ENCODE data around the gene ZNF830. TPM values are rescaled to one million over a fixed set of nuclear protein-coding genes. Genes with fewer than 3 reads are reported as not detected.

ZNF830 gene
- total and polyA plus RNA-seq, 2 donors (not counting 1 experiment from before 2014, with no cell fraction given) = 10.0 to 14.4 TPM

GRCh38 chr17:35011671-35012216, 50.4 kb downstream of the ZNF830 start:
- Histone ChIP-seq H3K4me3 (replicated peaks in 1 of 4; ENCODE audit: control extremely low read depth in 1 of 4, insufficient read depth in 1 of 4, low read depth in 3 of 4, low read length in 4 of 4) (no peak overlapping the region), H3K4me1 (ENCODE audit: control insufficient read depth, extremely low read depth, insufficient read depth, low read length) (no peaks in the 10 kb centered on the region), H3K9me3 (ENCODE audit: control insufficient read depth, insufficient read depth, low read depth, low read length) (no peaks in the 10 kb centered on the region), H3K27ac (ENCODE audit: insufficient read depth, low read length) (no peak overlapping the region), H3K4me2 (ENCODE audit: extremely low read depth, insufficient read depth, low read length) (no peak overlapping the region), H3K9ac (ENCODE audit: insufficient read depth, low read length) (no peak overlapping the region), H3K36me3 (ENCODE audit: control insufficient read depth, insufficient read depth, low read length) (peaks cover 7% of the 10 kb centered on the region), H3K27me3 (ENCODE audit: control insufficient read depth, insufficient read depth, low read length) (no peaks in the 10 kb centered on the region), H3K79me2 (ENCODE audit: control insufficient read depth, insufficient read depth, low read length) (no peaks in the 10 kb centered on the region), H4K20me1 (ENCODE audit: control insufficient read depth, extremely low read depth, insufficient read depth, low read length) (no peaks in the 10 kb centered on the region), H2AFZ (ENCODE audit: low read length) (no peak overlapping the region)
- no peak for DNase-seq (ENCODE audit: low read depth in 2 of 2)
- TF ChIP-seq CTCF (conservative IDR thresholded peaks at IDR 0.05 in 1 of 2, IDR thresholded peaks at IDR 0.05 in 1 of 2; ENCODE audit: low read depth in 1 of 2, low read length in 2 of 2) (no peak), EZH2 (IDR thresholded peaks at IDR 0.05; ENCODE audit: low read length, missing control alignments) (no peak)

Other genes with a start within 250 kb of the ZNF830 start
- 0.77 and 1.2 TPM in 2 replicates for gene CCT6B, start 80 bp upstream of the ZNF830 start, total RNA-seq
- gene CCT6B, start 80 bp upstream of the ZNF830 start, polyA plus RNA-seq = 1.1 and 3.0 TPM in 2 replicates
- gene LIG3, start 19.0 kb downstream of the ZNF830 start, total RNA-seq = 24.1 and 28.2 TPM in 2 replicates
- 19.4 and 29.0 TPM in 2 replicates for gene LIG3, start 19.0 kb downstream of the ZNF830 start, polyA plus RNA-seq
- gene RFFL, start 102.2 kb downstream of the ZNF830 start, total RNA-seq = 5.6 and 10.1 TPM in 2 replicates
- 15.9 and 26.8 TPM in 2 replicates for gene RFFL, start 102.2 kb downstream of the ZNF830 start, polyA plus RNA-seq
- 9.8 and 12.6 TPM in 2 replicates for gene RAD51D, start 158.3 kb downstream of the ZNF830 start, total RNA-seq
- gene RAD51D, start 158.3 kb downstream of the ZNF830 start, polyA plus RNA-seq = 15.1 and 15.6 TPM in 2 replicates
- gene FNDC8, start 160.1 kb downstream of the ZNF830 start, total RNA-seq = not detected in 2 replicates
- not detected in 2 replicates for gene FNDC8, start 160.1 kb downstream of the ZNF830 start, polyA plus RNA-seq
- 20.5 and 22.3 TPM in 2 replicates for gene NLE1, start 180.8 kb downstream of the ZNF830 start, total RNA-seq
- gene NLE1, start 180.8 kb downstream of the ZNF830 start, polyA plus RNA-seq = 9.4 and 10.9 TPM in 2 replicates
- gene UNC45B, start 186.3 kb downstream of the ZNF830 start, total RNA-seq = not detected in 2 replicates
- not detected in 2 replicates for gene UNC45B, start 186.3 kb downstream of the ZNF830 start, polyA plus RNA-seq
- not detected in 2 replicates for gene SLC35G3, start 232.9 kb downstream of the ZNF830 start, total RNA-seq
- gene SLC35G3, start 232.9 kb downstream of the ZNF830 start, polyA plus RNA-seq = not detected in 2 replicates

All from fibroblast of lung (primary cell).